ENCODE data around the gene PCAT6. TPM values are rescaled to one million over a fixed set of nuclear protein-coding genes. Genes with fewer than 3 reads are reported as not detected.

Gene PCAT6
- total RNA-seq, result 0.29 and 0.72 TPM in 2 replicates

- peaks cover 25% of the 10 kb centered on the region for H3K79me2 ChIP-seq (ENCODE audit: insufficient read depth, low read length)
- no peak for TF ChIP-seq CTCF (IDR thresholded peaks at IDR 0.05; ENCODE audit: extremely low read depth, low read depth, low read length)
- H3K27ac ChIP-seq (ENCODE audit: low read depth, low read length), result peak within 1 kb of the TSS; percentile 70
- H4K20me1 ChIP-seq (ENCODE audit: insufficient read depth, low read length), result peaks cover 13% of the 10 kb centered on the region
- peaks cover 4% of the 10 kb centered on the region for H3K27me3 ChIP-seq (ENCODE audit: insufficient read depth, low read length)
- no peaks in the 10 kb centered on the region for H3K36me3 ChIP-seq (ENCODE audit: insufficient read depth, low read length)
- peak within 1 kb of the TSS; percentile 98 for H3K4me2 ChIP-seq (ENCODE audit: insufficient read depth, low read length)
- H3K4me3 ChIP-seq (ENCODE audit: insufficient read depth, low read length), result peak within 1 kb of the TSS; percentile 91
- peak; percentile 99 for DNase-seq (ENCODE audit: insufficient read length, low spot score, missing footprints)
- peak within 1 kb of the TSS; percentile 98 for H2AFZ ChIP-seq (ENCODE audit: low read length)
- H3K4me1 ChIP-seq (ENCODE audit: insufficient read depth, low read length), result peaks cover 19% of the 10 kb centered on the region
- no peaks in the 10 kb centered on the region for H3K9me3 ChIP-seq (ENCODE audit: low read depth, low read length)
Measured at GRCh38 chr1:202810615-202811295, at the start of gene PCAT6. PCAT6 (plus strand) TSS chr1:202810954.

GRCh38 chr1:202762019-202762418 lies 48.7 kb upstream of the PCAT6 start:
- Histone ChIP-seq H2AFZ (ENCODE audit: low read length) (no peak overlapping the region), H3K4me3 (ENCODE audit: insufficient read depth, low read length) (no peak overlapping the region), H3K9me3 (ENCODE audit: low read depth, low read length) (no peaks in the 10 kb centered on the region), H3K4me1 (ENCODE audit: insufficient read depth, low read length) (no peaks in the 10 kb centered on the region), H3K27ac (ENCODE audit: low read depth, low read length) (no peak overlapping the region), H3K79me2 (ENCODE audit: insufficient read depth, low read length) (peaks cover 7% of the 10 kb centered on the region), H3K36me3 (ENCODE audit: insufficient read depth, low read length) (peaks cover 86% of the 10 kb centered on the region), H3K4me2 (ENCODE audit: insufficient read depth, low read length) (no peak overlapping the region), H4K20me1 (ENCODE audit: insufficient read depth, low read length) (peaks cover 6% of the 10 kb centered on the region), H3K27me3 (ENCODE audit: insufficient read depth, low read length) (no peaks in the 10 kb centered on the region)
- no peak for TF ChIP-seq CTCF (IDR thresholded peaks at IDR 0.05; ENCODE audit: extremely low read depth, low read depth, low read length)
- no peak for DNase-seq (ENCODE audit: insufficient read length, low spot score, missing footprints)

GRCh38 chr1:202765721-202766120 lies 45.0 kb upstream of the PCAT6 start:
- no peaks in the 10 kb centered on the region for H3K4me1 ChIP-seq (ENCODE audit: insufficient read depth, low read length)
- no peak for TF ChIP-seq CTCF (IDR thresholded peaks at IDR 0.05; ENCODE audit: extremely low read depth, low read depth, low read length)
- H3K36me3 ChIP-seq (ENCODE audit: insufficient read depth, low read length), result peaks cover 68% of the 10 kb centered on the region
- DNase-seq (ENCODE audit: insufficient read length, low spot score, missing footprints), result peak; percentile 13
- no peaks in the 10 kb centered on the region for H3K9me3 ChIP-seq (ENCODE audit: low read depth, low read length)
- no peak overlapping the region for H2AFZ ChIP-seq (ENCODE audit: low read length)
- H3K4me2 ChIP-seq (ENCODE audit: insufficient read depth, low read length), result no peak overlapping the region
- H3K79me2 ChIP-seq (ENCODE audit: insufficient read depth, low read length), result peaks cover 13% of the 10 kb centered on the region
- H3K27me3 ChIP-seq (ENCODE audit: insufficient read depth, low read length), result no peaks in the 10 kb centered on the region
- H4K20me1 ChIP-seq (ENCODE audit: insufficient read depth, low read length), result peaks cover 8% of the 10 kb centered on the region
- H3K27ac ChIP-seq (ENCODE audit: low read depth, low read length), result peak overlapping the region; percentile 51
- no peak overlapping the region for H3K4me3 ChIP-seq (ENCODE audit: insufficient read depth, low read length)

- Histone ChIP-seq H3K36me3 (ENCODE audit: insufficient read depth, low read length) (peaks cover 57% of the 10 kb centered on the region), H3K79me2 (ENCODE audit: insufficient read depth, low read length) (peaks cover 17% of the 10 kb centered on the region)
Measured at GRCh38 chr1:202770135-202770534, 40.6 kb upstream of the PCAT6 start.

More at GRCh38 chr1:202770135-202770534, 40.6 kb upstream of the PCAT6 start:
- Histone ChIP-seq H3K27ac (ENCODE audit: low read depth, low read length) (no peak overlapping the region), H3K4me1 (ENCODE audit: insufficient read depth, low read length) (no peaks in the 10 kb centered on the region), H2AFZ (ENCODE audit: low read length) (no peak overlapping the region), H3K9me3 (ENCODE audit: low read depth, low read length) (no peaks in the 10 kb centered on the region), H3K27me3 (ENCODE audit: insufficient read depth, low read length) (no peaks in the 10 kb centered on the region), H4K20me1 (ENCODE audit: insufficient read depth, low read length) (peaks cover 17% of the 10 kb centered on the region), H3K4me3 (ENCODE audit: insufficient read depth, low read length) (no peak overlapping the region), H3K4me2 (ENCODE audit: insufficient read depth, low read length) (no peak overlapping the region)
- no peak for TF ChIP-seq CTCF (IDR thresholded peaks at IDR 0.05; ENCODE audit: extremely low read depth, low read depth, low read length)
- no peak for DNase-seq (ENCODE audit: insufficient read length, low spot score, missing footprints)

All from osteoblast (primary cell).